Right hindlimb (tissue), 1 donor: Measurements from ENCODE around the gene MAPK11.

Experiments used
- DNase-seq: peaks from one replicate; pipeline ENCODE4 v3.0.0-alpha.2; 2018

Gene MAPK11

GRCh38 chr22:50293441-50294318, 23.5 kb upstream of the MAPK11 start:
- peak; percentile 80 for DNase-seq

- no peak for DNase-seq
Measured at GRCh38 chr22:50292643-50293440, 22.7 kb upstream of the MAPK11 start.

GRCh38 chr22:50289942-50290630, 19.9 kb upstream of the MAPK11 start:
- no peak for DNase-seq

GRCh38 chr22:50289151-50289941, 19.2 kb upstream of the MAPK11 start:
- no peak for DNase-seq

- DNase-seq, result no peak
Measured at GRCh38 chr22:50287731-50288130, 17.6 kb upstream of the MAPK11 start.

GRCh38 chr22:50286701-50287318, 16.6 kb upstream of the MAPK11 start:
- DNase-seq, result no peak

- no peak for DNase-seq
Measured at GRCh38 chr22:50286275-50286674, 16.1 kb upstream of the MAPK11 start.

GRCh38 chr22:50285568-50286229, 15.5 kb upstream of the MAPK11 start:
- DNase-seq, result no peak

GRCh38 chr22:50284479-50284878, 14.3 kb upstream of the MAPK11 start:
- DNase-seq, result no peak

- no peak for DNase-seq
Measured at GRCh38 chr22:50283821-50284220, 13.6 kb upstream of the MAPK11 start.

- no peak for DNase-seq
Measured at GRCh38 chr22:50282361-50283155, 12.4 kb upstream of the MAPK11 start.

GRCh38 chr22:50281957-50282356, 11.8 kb upstream of the MAPK11 start:
- no peak for DNase-seq

- DNase-seq, result no peak
Measured at GRCh38 chr22:50281384-50281760, 11.2 kb upstream of the MAPK11 start.

- DNase-seq, result no peak
Measured at GRCh38 chr22:50280708-50281383, 10.7 kb upstream of the MAPK11 start.

GRCh38 chr22:50280022-50280707, 10.0 kb upstream of the MAPK11 start:
- no peak for DNase-seq

GRCh38 chr22:50278956-50279619, 8.9 kb upstream of the MAPK11 start:
- DNase-seq, result no peak

- no peak for DNase-seq
Measured at GRCh38 chr22:50278461-50278860, 8.3 kb upstream of the MAPK11 start.

- no peak for DNase-seq
Measured at GRCh38 chr22:50277761-50278160, 7.6 kb upstream of the MAPK11 start.

- DNase-seq, result peak; percentile 55
Measured at GRCh38 chr22:50276143-50276542, 6.0 kb upstream of the MAPK11 start.
